NCI-H526 (cell line): ENCODE measurements around the gene ARHGAP24.

Source experiments
- DNase-seq, 2 experiments: peaks; one replicate each; lab custom pipeline; 2025; lab: John Stamatoyannopoulos, UW

ARHGAP24 gene

DNA sequence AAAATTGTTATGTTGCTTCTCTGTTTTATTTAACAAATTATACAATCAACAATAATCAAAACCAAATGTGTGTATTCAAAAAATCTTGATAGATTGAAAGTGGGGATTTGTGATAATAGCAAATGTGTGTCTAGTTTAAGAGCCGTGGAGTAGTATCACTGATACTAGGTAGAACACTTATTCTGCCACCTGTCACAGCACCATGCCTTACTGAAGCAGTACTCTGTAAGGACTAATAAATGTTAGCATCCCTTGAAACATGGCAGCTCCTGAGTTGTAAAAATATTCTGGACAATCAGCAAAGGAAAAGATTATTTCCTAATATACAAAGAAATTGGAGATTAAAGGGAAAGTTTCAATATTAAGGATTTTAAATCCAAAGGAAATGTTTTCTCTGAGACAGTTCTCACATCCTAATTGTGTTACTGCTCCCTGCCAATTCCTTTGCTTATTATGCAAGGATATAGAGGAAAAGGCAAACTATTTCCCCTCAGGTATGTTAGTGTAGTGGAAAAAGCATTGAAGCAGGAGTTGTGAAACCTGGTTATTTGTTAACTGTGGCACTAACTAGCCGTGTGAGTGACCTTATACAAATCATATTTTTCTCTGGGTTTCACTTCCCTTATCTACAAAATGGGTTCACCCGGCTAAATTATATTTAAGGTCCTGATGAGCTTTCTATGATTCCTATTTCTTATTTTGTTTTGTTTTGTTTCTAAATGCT lies 303.1 kb downstream of the ARHGAP24 start:
- no peak for DNase-seq

DNA sequence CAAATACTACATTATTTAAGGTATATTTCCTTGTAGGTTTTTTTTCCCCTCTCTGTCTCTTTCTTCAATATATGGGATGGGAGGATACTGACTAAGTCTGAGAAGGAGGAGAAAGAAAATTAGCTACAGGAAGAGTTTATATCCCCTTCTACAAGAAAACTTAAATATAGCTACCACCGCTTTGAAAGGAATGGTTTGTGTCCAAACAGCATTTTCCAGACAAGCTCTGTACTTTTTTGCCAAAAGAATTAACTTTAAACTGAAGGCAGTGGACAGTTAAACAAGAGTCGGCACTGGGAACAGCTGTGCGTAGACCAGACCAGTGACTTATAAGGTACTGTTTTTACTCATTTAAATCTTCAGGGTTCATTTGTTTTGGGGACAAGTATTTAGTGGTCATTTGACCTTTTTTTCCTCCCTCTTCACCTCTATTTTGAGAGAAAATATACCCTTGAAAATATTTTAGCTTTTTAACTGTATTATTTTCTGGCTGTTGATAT lies 303.7 kb downstream of the ARHGAP24 start:
- DNase-seq, result no peak

DNA sequence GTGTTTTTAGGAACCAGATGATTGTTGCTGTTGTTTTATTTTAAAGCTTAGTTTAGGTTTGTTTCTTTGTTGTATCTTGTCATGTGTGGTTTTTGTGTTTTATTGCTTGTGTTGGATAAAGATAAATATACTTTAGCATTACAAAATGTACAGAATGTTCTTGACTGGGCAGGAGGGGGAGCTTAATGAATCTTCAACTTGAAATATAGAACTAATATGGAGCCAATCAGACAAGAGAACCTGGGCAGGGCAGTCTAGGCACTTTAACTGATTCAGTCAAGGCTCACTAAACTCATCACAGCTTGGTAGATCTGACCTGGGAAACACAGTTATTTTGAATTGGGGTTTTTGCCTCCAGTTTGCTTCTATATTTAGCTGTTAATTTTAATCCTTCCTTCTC lies 304.2 kb downstream of the ARHGAP24 start:
- DNase-seq, result no peak

DNA sequence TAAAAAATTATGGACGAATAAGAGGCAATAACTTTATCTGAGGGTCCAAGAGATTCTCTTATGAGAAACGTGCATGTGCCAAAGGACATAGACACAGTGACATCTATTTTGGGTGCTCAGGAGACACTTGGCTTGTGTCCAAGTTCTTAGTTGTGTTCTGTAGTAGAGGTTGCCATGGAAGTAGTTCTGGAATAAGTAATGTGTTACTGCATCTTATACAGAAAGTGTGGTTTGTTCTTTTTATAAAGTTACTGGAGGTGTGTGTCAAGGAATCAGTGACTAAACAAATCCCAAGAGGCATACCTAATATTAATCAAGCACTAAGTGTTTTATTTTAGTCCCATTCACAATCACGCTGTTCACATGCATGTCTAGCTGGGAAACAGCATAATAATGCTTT lies 305.7 kb downstream of the ARHGAP24 start:
- no peak for DNase-seq

DNA sequence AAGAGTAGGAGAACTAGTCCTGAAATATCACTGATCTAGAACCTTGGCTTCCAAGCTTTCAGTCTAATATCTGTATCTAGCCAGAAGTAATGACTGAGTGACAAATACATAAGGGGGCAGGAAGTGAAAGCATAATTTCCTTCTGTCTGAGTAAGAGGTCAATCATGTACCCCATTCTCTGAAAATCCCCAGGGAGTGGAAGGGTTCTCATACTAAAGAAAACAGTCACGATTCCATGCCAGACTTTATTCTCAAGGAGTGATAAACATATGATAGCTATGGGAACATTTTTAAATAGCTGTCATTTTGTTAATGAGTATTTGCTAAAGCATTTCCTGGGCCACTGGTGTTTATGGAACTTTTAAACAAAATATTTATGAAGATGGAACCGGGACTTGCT lies 308.5 kb downstream of the ARHGAP24 start:
- no peak for DNase-seq

DNA sequence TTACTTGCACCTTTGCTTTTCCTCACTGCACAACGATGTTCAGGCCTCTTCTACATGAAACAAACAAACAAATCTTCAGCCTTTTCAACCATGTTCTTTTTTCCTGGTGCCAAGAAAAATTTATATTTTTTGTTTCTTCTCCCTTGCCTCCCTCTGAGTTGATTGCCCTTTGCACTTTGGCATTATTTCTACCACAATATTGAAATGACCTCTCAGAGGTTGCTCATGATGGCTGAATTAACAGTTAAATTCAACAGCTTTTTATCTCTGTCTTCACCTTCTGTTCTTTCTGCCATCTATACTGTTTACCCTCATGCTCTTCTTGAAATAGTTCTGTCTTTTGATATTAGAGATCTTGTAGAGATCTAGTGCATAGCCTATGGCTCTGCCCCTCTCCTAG lies 308.9 kb downstream of the ARHGAP24 start:
- no peak for DNase-seq

DNA sequence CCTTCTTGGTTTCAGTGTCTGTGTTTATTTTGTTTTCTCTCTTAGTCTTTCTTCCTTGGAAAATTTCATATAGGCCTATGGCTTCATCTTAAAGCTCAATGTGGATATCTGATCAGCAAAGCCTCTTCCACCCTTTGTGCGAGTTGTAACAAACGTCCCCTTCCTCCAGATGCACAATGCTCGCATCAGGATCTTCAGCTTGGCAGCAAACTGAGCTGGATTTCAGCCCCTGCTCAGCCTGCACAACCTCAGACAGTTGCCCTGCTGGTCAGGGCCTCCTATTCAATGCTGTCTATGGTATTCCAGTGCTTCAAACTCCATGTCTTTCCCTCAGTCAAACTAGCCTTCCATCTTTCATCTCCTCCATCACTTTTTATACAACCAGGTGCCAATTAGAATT lies 309.4 kb downstream of the ARHGAP24 start:
- no peak for DNase-seq

DNA sequence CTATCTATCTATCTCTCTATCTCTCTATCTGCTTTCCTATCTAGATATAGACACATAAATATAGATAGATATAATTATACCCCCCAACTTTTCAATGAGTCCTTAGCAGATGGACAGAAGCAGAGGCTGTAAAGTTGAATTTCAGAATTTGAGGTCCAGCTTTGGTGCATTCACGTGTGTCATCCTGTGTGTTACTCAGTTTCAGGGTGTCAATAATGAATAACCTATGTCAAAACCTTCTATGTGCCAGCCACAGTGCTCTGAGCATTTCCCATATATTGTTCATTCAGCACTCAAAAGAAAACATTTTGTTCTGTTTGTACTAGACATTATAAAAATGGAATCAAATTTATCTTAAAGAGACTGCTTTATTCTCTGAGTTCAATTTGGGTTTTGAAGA lies 310.0 kb downstream of the ARHGAP24 start:
- no peak for DNase-seq

DNA sequence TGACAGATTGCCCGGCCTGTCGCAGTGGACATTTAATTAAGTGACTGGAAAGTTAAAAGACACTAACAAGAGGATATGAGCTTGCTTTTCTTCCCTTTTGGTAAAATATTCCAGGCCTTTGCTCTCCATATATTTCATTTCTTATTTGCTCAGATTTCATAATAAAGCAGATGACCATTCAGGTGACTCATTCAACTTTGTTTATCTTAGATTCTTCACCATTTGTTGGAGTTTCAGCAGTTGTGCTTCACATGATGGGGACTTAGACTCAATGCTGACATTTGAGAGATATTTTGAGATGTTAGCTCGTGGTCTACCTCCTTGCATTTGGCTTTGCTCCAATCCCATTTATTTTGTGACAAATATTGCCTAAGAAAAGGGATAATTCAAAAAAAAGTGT lies 312.2 kb downstream of the ARHGAP24 start:
- DNase-seq, result no peak

DNA sequence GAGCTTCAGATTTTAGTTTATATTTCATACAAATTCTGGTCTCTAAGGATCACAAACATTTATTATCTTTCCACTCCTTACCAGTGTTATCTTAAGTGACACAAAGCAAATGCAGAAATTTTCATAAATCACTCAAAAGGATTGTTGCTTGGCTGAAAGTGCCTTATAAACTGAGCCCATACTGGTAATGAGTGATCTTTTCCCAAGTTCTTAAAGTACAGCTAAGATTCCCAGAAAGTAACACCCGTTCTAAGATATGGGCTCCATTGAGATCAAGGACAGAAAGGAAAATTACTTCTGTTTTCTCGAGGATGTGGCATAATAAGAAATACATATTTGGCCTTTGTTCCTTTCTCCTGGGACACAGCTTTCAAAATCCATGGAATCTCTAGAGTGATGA lies 313.7 kb downstream of the ARHGAP24 start:
- DNase-seq, result no peak

DNA sequence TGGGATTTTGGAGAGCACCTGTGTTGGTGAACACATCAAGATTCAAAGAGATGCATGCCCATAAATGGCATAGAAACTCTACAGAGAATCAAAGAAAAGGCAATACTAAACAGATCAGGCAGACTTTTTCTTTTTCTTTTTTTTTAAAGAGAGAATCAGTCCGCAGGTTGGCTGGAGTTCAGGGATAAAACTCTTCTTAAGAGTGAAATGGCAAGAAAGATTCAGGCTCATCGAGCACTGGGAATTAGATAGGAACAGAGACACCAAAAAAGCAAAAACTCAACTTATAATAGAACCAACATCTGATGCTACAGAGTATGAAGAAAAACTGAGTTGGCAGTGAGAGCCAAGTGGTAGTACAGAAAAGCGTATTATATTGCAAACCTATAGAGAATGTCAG lies 314.3 kb downstream of the ARHGAP24 start:
- DNase-seq, result no peak

DNA sequence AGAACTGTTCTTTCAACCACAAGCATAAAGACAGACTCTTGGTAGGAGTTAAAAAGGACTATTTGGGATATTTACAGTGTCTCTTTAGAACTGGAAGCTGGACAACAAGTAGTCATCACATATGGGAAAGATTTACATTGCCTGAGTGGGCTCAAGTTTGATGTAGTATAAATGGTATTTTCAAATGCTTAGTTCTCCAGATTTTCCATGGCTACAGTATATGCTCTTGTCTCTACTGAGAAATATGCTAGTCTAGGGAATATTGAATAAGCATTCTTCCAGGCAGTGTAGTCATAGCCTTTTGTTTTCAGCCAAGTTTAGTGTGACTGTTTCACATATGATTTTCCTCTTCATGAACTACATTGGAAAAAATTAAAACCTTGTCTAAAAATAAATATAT lies 315.6 kb downstream of the ARHGAP24 start:
- no peak for DNase-seq

DNA sequence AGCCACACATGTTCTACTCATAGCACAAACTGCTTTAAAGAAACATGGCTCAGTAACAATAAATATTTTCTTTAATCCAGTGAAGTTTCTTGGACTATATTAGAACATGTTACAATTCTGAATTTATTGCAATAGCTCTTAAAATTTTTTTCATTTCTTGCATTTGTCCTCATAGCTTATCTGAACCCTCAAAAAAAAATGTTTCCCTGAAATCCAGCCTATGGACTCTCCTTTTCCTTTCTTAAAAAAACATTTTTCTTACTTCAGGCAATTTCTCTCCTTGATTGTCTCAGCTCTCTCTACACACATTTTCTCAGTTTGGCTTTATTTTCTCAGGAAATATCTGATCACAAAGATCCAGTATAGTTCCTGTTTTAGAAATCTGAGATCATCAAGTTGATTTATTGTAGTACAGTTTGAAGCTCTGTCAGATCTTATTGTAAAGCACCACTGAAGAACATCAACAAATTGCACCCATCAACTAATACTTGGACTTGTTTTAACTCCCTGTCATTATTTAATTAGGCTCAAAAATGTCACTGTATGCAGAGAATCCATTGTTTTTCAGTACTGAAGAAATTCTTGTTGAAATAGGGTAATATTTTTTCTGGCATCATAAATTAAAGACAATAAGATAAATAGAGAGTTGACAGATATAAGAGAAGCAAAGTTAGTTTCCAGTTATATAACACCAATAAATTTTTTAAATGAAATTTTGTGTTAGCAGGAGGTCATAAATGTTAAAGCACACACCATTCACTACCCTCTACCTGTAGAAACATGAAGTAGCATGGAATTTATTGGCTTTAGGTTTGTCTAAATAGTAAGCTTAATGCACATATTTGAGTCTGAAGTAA lies 317.7 kb downstream of the ARHGAP24 start:
- no peak for DNase-seq

DNA sequence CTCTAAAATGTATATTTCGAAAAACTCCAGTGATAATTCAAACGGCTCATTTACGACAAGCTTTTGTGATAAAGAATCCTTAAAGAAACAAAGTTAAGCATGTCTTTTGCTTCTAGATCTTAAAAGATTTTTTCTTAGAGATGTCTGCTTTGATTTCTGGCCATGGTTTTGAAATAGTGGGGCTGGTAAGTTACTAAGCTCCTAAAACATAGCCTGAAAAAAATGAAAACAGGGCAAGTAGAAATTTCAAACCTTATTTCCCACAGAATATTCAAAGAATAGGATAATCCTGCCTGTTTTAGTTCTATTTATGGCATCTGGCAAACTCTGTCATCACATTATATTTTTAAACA lies 318.3 kb downstream of the ARHGAP24 start:
- no peak for DNase-seq

DNA sequence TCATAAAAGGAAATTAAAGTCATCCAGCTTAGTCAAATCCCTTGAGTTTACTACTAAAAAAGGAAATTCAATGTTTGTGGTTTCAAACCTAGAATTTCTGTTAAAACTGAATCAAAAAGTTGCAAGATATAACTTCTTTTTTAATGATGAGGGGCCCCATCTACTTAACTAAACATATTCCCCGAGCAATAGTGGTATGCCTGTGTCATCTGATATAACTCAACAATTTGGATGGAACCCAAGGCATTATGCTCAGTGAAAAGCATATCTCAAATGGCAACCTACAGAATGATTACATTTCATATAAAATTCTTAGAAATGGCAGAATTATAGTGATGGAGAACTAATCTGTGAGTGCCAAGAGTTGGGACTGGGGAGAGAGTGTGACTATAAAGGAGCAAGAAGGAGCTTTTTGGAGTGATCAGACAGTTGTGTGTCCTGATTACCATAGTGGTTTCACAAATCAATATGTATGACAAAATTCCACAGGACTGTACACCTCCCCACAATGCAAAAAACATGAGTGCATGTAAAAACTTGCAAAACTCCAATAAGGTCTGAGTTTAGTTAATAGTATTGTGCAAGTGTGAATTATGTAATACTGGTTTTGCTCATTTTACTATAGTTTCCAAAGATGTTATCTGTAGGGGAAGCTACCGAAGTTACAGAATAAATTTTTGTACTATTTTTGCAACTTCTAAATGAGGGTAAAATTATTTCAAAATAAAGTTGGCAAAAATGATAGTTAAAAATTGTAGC lies 323.2 kb downstream of the ARHGAP24 start:
- DNase-seq, result no peak

DNA sequence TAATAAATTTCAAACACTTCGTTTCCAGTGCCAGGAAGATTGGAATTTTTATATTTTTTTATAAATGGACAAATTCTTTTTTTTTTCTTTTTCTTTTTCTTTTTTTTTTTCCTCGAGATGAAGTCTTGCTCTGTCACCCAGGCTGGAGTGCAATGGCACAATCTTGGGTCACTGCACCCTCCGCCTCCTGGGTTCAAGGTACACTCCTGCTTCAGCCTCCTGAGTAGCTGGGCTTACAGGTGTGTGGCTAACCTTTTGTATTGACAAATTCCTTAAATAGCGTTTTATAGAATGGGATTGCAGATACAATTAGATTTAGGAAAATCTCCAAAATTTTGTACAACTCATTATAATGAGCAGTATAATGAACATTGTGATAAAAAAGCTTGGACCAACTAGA lies 328.9 kb downstream of the ARHGAP24 start:
- DNase-seq, result no peak

DNA sequence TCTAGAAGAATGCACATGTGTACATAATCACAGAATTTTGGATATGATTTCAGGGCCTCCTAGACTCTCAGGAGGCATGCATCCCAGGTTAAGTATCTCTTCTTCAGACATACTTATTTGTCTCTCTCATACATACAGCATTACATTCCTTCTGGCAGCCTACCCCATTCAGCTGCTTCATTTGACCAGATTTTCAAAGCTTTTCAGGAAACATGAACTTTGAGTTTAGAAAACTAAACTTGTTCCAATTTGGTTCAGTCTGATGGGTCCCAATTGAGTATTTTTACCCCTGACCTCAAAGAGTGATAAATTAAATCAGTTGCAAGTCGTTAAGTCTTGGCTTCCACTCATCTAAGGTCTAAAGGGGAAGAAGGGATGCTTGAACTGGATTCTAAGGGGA lies 330.9 kb downstream of the ARHGAP24 start:
- no peak for DNase-seq

DNA sequence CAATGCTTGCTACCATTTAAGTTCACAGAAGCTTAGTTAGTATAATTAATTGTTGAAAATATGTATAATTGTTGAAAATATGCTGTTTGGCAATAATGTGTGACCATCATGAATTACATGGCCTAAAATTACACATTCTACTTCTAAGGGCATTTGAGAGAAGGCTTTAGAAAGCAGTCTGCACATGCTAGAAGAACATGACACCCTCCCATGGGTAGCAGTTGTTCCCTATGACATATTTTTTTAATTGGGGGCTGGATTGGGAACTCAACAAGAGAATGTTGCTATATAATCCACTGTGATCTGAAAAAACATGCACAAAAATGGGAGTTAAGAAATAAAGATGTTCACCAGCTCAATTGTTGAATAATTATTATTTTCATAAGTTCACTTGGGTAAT lies 331.4 kb downstream of the ARHGAP24 start:
- DNase-seq, result no peak

DNA sequence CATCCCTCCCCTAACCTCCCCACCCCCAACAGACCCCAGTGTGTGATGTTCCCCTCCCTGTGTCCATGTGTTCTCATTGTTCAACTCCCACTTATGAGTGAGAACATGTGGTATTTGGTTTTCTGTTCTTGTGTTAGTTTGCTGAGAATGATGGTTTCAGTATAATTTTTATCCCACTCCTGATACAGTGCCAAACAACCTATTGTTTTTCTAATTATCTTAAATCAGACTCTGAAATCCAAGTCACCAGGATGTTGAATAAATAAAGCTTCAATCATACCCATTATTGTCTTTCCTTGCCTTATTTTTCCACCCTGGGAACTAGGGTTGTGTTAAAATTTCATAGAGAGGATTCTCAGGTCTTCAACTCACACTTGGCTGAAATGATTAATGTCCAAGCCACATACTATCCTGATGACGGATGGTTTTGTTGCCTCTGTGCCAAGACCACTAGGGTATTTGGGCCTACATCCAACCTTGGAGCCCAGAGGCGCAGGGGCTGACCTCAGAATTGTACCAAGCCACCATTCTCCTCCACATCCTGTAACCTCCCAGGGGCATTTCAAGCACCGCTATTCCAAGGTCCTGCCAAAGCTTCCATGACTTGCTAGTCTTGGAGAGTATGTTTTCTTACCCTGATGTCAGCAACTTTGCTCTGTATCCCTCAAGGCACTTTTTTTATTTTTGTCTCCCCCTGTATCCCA lies 332.4 kb downstream of the ARHGAP24 start:
- DNase-seq, result no peak

DNA sequence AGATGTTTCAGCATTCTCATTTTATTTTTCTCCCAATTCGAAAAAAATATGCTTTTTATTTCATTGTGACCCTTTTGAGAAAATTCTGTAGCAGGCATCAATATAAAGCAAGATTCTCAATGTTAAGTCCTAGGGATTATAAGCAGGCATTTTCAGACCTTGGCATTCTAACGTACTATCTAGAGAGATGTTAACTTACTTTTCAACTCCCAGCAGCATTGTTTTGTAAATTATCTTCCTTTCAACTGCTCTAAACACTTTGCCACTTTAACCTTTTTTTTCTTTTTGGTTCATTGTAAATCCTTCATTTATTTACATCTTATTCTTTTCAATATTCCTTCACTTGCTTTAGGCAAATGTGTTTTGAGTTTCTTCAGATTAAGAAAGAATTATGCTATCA lies 333.2 kb downstream of the ARHGAP24 start:
- no peak for DNase-seq

DNA sequence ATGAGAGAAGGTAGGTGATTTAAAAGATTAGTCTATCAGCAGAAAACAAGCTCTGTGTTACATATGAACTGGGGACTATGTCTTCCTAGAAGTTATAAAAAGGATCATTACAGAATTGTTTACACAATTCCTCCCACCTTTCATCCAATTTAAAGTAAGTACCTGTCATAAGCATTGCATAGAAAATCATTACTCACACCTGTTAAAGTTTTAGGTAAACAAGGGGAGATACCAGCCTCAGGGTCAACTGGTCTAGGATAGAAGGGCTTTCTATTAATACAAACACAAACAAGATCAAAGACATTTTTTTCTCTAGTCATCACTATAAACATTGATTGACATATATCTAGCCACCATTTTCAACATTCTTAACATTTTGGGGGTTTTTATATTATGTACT lies 333.9 kb downstream of the ARHGAP24 start:
- DNase-seq, result no peak

DNA sequence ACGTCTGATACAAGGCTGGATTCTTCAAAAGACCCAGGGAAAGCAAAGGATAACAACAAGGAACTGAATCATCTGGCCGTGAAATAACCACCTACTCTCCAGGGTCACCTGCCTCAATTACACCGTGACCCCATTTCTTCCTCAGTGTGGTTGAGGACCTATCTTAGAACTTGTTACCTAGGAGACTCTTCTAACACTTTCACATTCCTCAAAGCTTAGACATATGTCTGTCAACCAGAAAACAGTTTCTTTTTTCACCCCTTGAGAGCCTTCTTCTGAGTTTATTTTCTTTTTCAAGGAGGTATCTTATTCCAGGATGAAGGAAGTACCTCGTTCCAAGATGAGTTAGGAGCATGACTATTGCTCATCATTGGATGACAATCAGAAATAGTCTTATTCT lies 337.8 kb downstream of the ARHGAP24 start:
- no peak for DNase-seq
